ENCODE results near the gene CASP3. TPM values are rescaled to one million over a fixed set of nuclear protein-coding genes. Genes with fewer than 3 reads are reported as not detected.

CASP3 gene
- total RNA-seq, 1 experiment from 2014 or later, result 11.4 TPM

- H3K4me1 ChIP-seq (ENCODE audit: control insufficient read depth in 1 of 2, insufficient read depth in 2 of 2, low read length in 2 of 2), result peaks cover 3 to 10% of the 10 kb centered on the region in 2 experiments; a peak in 2 of 4 replicates
- RAD21 ChIA-PET (ENCODE audit: low non-redundant PET in 1 of 2, low total read pairs in 2 of 2, uncharacterized antibody in 2 of 2, unreplicated experiment in 2 of 2), result no interaction called here
- H3K9me2 ChIP-seq (ENCODE audit: insufficient read depth), result no peaks in the 10 kb centered on the region
- CTCF ChIA-PET, result no interaction called here
- peaks cover 29% of the 10 kb centered on the region for H3K79me2 ChIP-seq (ENCODE audit: insufficient read depth, low read length)
- no peak overlapping the region for H3K4me3 ChIP-seq (replicated peaks in 1 of 2; ENCODE audit: low read depth in 1 of 2, low read length in 2 of 2)
- no TSS peak for BruUV-seq (replicated peaks)
- no peaks in the 10 kb centered on the region for H3K36me3 ChIP-seq (ENCODE audit: control insufficient read depth in 1 of 2, insufficient read depth in 2 of 2, low read length in 2 of 2)
- TF ChIP-seq EGR1 (IDR thresholded peaks at IDR 0.05; ENCODE audit: low read depth) (no peak), ZFX (IDR thresholded peaks at IDR 0.05) (no peak), SRF (IDR thresholded peaks at IDR 0.05; ENCODE audit: low read depth) (no peak), POLR2A (IDR thresholded peaks at IDR 0.05; ENCODE audit: borderline replicate concordance, extremely low read depth, insufficient read depth, insufficient read length) (no peak), REST (IDR thresholded peaks at IDR 0.05; ENCODE audit: low read depth) (no peak), POLR2AphosphoS5 (IDR thresholded peaks at IDR 0.05; ENCODE audit: low read depth, low read length) (no peak), ZNF274 (IDR thresholded peaks at IDR 0.05; ENCODE audit: low read depth, low read length) (no peak), EZH2 (IDR thresholded peaks at IDR 0.05) (no peak), YY1 (IDR thresholded peaks at IDR 0.05; ENCODE audit: extremely low read depth, insufficient replicate concordance, low read depth, low read length) (no peak), SP1 (IDR thresholded peaks at IDR 0.05; ENCODE audit: low read depth) (no peak), FOSL1 (IDR thresholded peaks at IDR 0.05; ENCODE audit: low read depth) (no peak), CEBPB (IDR thresholded peaks at IDR 0.05; ENCODE audit: low read depth) (no peak), CBX3 (IDR thresholded peaks at IDR 0.05; ENCODE audit: low read depth) (no peak), JUND (IDR thresholded peaks at IDR 0.05) (no peak), ELF1 (IDR thresholded peaks at IDR 0.05; ENCODE audit: borderline replicate concordance, low read depth) (no peak)
- TF ChIP-seq, protein P1, sequence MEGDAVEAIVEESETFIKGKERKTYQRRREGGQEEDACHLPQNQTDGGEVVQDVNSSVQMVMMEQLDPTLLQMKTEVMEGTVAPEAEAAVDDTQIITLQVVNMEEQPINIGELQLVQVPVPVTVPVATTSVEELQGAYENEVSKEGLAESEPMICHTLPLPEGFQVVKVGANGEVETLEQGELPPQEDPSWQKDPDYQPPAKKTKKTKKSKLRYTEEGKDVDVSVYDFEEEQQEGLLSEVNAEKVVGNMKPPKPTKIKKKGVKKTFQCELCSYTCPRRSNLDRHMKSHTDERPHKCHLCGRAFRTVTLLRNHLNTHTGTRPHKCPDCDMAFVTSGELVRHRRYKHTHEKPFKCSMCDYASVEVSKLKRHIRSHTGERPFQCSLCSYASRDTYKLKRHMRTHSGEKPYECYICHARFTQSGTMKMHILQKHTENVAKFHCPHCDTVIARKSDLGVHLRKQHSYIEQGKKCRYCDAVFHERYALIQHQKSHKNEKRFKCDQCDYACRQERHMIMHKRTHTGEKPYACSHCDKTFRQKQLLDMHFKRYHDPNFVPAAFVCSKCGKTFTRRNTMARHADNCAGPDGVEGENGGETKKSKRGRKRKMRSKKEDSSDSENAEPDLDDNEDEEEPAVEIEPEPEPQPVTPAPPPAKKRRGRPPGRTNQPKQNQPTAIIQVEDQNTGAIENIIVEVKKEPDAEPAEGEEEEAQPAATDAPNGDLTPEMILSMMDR (IDR thresholded peaks at IDR 0.05 in 2 of 3, conservative IDR thresholded peaks at IDR 0.05 in 1 of 3; ENCODE audit: borderline replicate concordance in 1 of 3, insufficient read depth in 1 of 3, low read depth in 2 of 3, low read length in 2 of 3), result no peak
- TF ChIP-seq, protein P2, sequence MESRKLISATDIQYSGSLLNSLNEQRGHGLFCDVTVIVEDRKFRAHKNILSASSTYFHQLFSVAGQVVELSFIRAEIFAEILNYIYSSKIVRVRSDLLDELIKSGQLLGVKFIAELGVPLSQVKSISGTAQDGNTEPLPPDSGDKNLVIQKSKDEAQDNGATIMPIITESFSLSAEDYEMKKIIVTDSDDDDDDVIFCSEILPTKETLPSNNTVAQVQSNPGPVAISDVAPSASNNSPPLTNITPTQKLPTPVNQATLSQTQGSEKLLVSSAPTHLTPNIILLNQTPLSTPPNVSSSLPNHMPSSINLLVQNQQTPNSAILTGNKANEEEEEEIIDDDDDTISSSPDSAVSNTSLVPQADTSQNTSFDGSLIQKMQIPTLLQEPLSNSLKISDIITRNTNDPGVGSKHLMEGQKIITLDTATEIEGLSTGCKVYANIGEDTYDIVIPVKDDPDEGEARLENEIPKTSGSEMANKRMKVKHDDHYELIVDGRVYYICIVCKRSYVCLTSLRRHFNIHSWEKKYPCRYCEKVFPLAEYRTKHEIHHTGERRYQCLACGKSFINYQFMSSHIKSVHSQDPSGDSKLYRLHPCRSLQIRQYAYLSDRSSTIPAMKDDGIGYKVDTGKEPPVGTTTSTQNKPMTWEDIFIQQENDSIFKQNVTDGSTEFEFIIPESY (IDR thresholded peaks at IDR 0.05; ENCODE audit: extremely low read depth, insufficient replicate concordance, low read length), result no peak
- TF ChIP-seq, protein P3, sequence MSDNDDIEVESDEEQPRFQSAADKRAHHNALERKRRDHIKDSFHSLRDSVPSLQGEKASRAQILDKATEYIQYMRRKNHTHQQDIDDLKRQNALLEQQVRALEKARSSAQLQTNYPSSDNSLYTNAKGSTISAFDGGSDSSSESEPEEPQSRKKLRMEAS (IDR thresholded peaks at IDR 0.05), result no peak
- TF ChIP-seq, protein P4, sequence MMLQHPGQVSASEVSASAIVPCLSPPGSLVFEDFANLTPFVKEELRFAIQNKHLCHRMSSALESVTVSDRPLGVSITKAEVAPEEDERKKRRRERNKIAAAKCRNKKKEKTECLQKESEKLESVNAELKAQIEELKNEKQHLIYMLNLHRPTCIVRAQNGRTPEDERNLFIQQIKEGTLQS (IDR thresholded peaks at IDR 0.05), result no peak
- no peaks in the 10 kb centered on the region for H3K9me3 ChIP-seq (ENCODE audit: control insufficient read depth in 1 of 2, insufficient read depth in 1 of 2, low read depth in 1 of 2, low read length in 2 of 2)
- intact Hi-C loops (cut with micrococcal nuclease), result no loop called here
- no peak overlapping the region for H2AFZ ChIP-seq (ENCODE audit: low read depth, low read length, poor library complexity, severe bottlenecking)
- DNase-seq (ENCODE audit: low read depth, low spot score) (no peak), ATAC-seq (no peak)
- H4K20me1 ChIP-seq (ENCODE audit: insufficient read depth), result no peaks in the 10 kb centered on the region
- H3K27ac ChIP-seq (ENCODE audit: low read depth, low read length), result no peak overlapping the region
- H3K9ac ChIP-seq (ENCODE audit: low read length), result no peak overlapping the region
- H3K27me3 ChIP-seq (ENCODE audit: insufficient read depth, low read length), result no peaks in the 10 kb centered on the region
- POLR2A ChIA-PET, result no interaction called here
- H3K4me2 ChIP-seq (ENCODE audit: low read length), result no peak overlapping the region
Measured at GRCh38 chr4:184644553-184645307, 4.5 kb downstream of the CASP3 start.

All from HCT116 (cell line).